IMR-90 (cell line): ENCODE measurements around the gene DVL2. TPM values are rescaled to one million over a fixed set of nuclear protein-coding genes. Genes with fewer than 3 reads are reported as not detected.

Source experiments
- ATAC-seq: fragments of 200-7000 bp; cut with Tn5 transposase; 2 replicates; pipeline ENCODE4 v1.9.1; 2020; ENCODE audit warnings: low read depth, mild to moderate bottlenecking, moderate library complexity
- BruUV-seq: library from RNA; stranded (reverse); fragments of 400-500 nt; replicated peaks from 2 replicates; lab custom pipeline; 2021; lab: Mats Ljungman, UMichigan
- CTCF ChIA-PET: fragments of 300-600 bp; formaldehyde crosslinking; extraction: SDS; loops from one replicate; lab custom pipeline; 2021; ENCODE audit warnings: antibody characterized with exemption; lab: Yijun Ruan, JAX
- POLR2A ChIA-PET: fragments of 300-600 bp; sonication (Branson Sonifier 250); formaldehyde crosslinking; loops from one replicate; lab custom pipeline; 2022; ENCODE audit warnings: antibody characterized with exemption; ENCODE audit not compliant: unreplicated experiment; lab: Charles Lee
- DNase-seq: peaks from one replicate; pipeline ENCODE4 v3.0.0; 2013
- H2AFZ ChIP-seq: replicated peaks from 2 replicates; pipeline ENCODE3; 2013; ENCODE audit warnings: low read length, mild to moderate bottlenecking; ENCODE audit not compliant: poor library complexity
- H2AK5ac ChIP-seq: 2 replicates; pipeline ENCODE4 v1.6.1; 2013; ENCODE audit warnings: low read depth, low read length, inconsistent platforms
- H2AK9ac ChIP-seq: replicated peaks from 2 replicates; pipeline ENCODE3; 2013; ENCODE audit warnings: mild to moderate bottlenecking, low read depth, low read length, moderate library complexity; ENCODE audit not compliant: poor library complexity
- H2BK120ac ChIP-seq: 2 replicates; pipeline ENCODE4 v1.6.1; 2013; ENCODE audit warnings: low read depth, low read length, inconsistent platforms
- H2BK15ac ChIP-seq: 3 replicates; pipeline ENCODE4 v1.6.1; 2013; ENCODE audit warnings: low read depth, low read length, inconsistent platforms
- H2BK20ac ChIP-seq: 2 replicates; pipeline ENCODE4 v1.6.1; 2013; ENCODE audit warnings: low read depth, mild to moderate bottlenecking, inconsistent platforms, low read length, moderate library complexity
- H2BK5ac ChIP-seq: 2 replicates; pipeline ENCODE4 v1.6.1; 2013; ENCODE audit warnings: mild to moderate bottlenecking, low read depth, low read length, inconsistent platforms; ENCODE audit not compliant: poor library complexity, severe bottlenecking
- H3K14ac ChIP-seq: replicated peaks from 2 replicates; pipeline ENCODE4 v1.6.1; 2013; ENCODE audit warnings: low read depth, low read length, inconsistent platforms
- H3K18ac ChIP-seq: 2 replicates; pipeline ENCODE4 v1.6.1; 2013; ENCODE audit warnings: low read depth, low read length, control low read depth
- H3K23ac ChIP-seq: 2 replicates; pipeline ENCODE4 v1.6.1; 2013; ENCODE audit warnings: low read depth, low read length, inconsistent platforms
- H3K27ac ChIP-seq: 2 replicates; pipeline ENCODE4 v1.5.1; 2013; ENCODE audit warnings: mild to moderate bottlenecking, control low read depth, low read length; ENCODE audit not compliant: insufficient read depth
- H3K27me3 ChIP-seq: 2 replicates; pipeline ENCODE4 v1.6.1; 2013; ENCODE audit warnings: low read length; ENCODE audit not compliant: control insufficient read depth, insufficient read depth
- H3K36me3 ChIP-seq: 2 replicates; pipeline ENCODE4 v1.6.1; 2013; ENCODE audit warnings: low read length, mixed read lengths; ENCODE audit not compliant: control insufficient read depth, insufficient read depth
- H3K4ac ChIP-seq: 2 replicates; pipeline ENCODE4 v1.6.1; 2013; ENCODE audit warnings: low read depth, low read length, inconsistent platforms
- H3K4me1 ChIP-seq: 2 replicates; pipeline ENCODE4 v1.6.1; 2013; ENCODE audit warnings: low read length, mixed read lengths; ENCODE audit not compliant: control insufficient read depth, insufficient read depth
- H3K4me2 ChIP-seq: 2 replicates; pipeline ENCODE4 v1.6.1; 2013; ENCODE audit warnings: low read depth, mild to moderate bottlenecking, control low read depth, low read length, moderate library complexity
- H3K4me3 ChIP-seq: 2 replicates; pipeline ENCODE4 v1.5.1; 2013; ENCODE audit warnings: low read depth, mild to moderate bottlenecking, control low read depth, low read length, moderate library complexity; ENCODE audit not compliant: insufficient read depth
- H3K56ac ChIP-seq: 2 replicates; pipeline ENCODE4 v1.6.1; 2013; ENCODE audit warnings: low read length, inconsistent platforms; ENCODE audit not compliant: insufficient read depth; ENCODE audit errors: extremely low read depth
- H3K79me1 ChIP-seq, 2 experiments: 2 replicates each; pipeline ENCODE4 v1.6.1; 2013; ENCODE audit warnings: low read length in 2 of 2, inconsistent platforms in 1 of 2, low read depth in 1 of 2
- H3K9ac ChIP-seq: 2 replicates; pipeline ENCODE4 v1.6.1; 2013; ENCODE audit warnings: low read depth, low read length, control low read depth
- H3K9me1 ChIP-seq: 2 replicates; pipeline ENCODE4 v1.6.1; 2013; ENCODE audit warnings: low read length, inconsistent platforms; ENCODE audit not compliant: insufficient read depth
- H3K9me3 ChIP-seq: 2 replicates; pipeline ENCODE4 v1.6.1; 2013; ENCODE audit warnings: low read length; ENCODE audit not compliant: control insufficient read depth, insufficient read depth
- H4K20me1 ChIP-seq: 2 replicates; pipeline ENCODE4 v1.6.1; 2013; ENCODE audit warnings: low read length, inconsistent platforms; ENCODE audit not compliant: insufficient read depth
- H4K5ac ChIP-seq: 2 replicates; pipeline ENCODE4 v1.6.1; 2013; ENCODE audit warnings: mild to moderate bottlenecking, low read depth, low read length, control low read depth
- H4K8ac ChIP-seq, 2 experiments: 2 replicates each; pipeline ENCODE4 v1.6.1; 2013; ENCODE audit warnings: low read depth in 2 of 2, low read length in 2 of 2, control low read depth in 1 of 2, inconsistent platforms in 1 of 2
- H4K91ac ChIP-seq: 2 replicates; pipeline ENCODE4 v1.6.1; 2013; ENCODE audit warnings: low read depth, low read length, inconsistent platforms; ENCODE audit not compliant: insufficient read depth
- BHLHE40 ChIP-seq: fragments of 150-350 bp; IDR thresholded peaks from 2 replicates; pipeline ENCODE4 v1.6.1; 2016; ENCODE audit warnings: mild to moderate bottlenecking, low read depth, low read length
- CHD1 ChIP-seq: IDR thresholded peaks from 2 replicates; pipeline ENCODE4 v1.6.1; 2012; ENCODE audit warnings: low read depth, low read length, improper control_type of control experiment
- FOS ChIP-seq: fragments of 150-350 bp; IDR thresholded peaks from 2 replicates; pipeline ENCODE4 v1.6.1; 2016; ENCODE audit warnings: low read depth, low read length
- MAFK ChIP-seq: IDR thresholded peaks from 2 replicates; pipeline ENCODE4 v1.6.1; 2012; ENCODE audit warnings: low read depth, low read length, improper control_type of control experiment
- MAZ ChIP-seq: IDR thresholded peaks from 2 replicates; pipeline ENCODE4 v1.6.1; 2012; ENCODE audit warnings: low read depth, mild to moderate bottlenecking, low read length, improper control_type of control experiment, moderate library complexity, borderline replicate concordance
- NFE2L2 ChIP-seq: fragments of 150-350 bp; IDR thresholded peaks from 2 replicates; pipeline ENCODE4 v1.6.1; 2016; ENCODE audit warnings: low read depth, mild to moderate bottlenecking, low read length
- POLR2A ChIP-seq: IDR thresholded peaks from 2 replicates; pipeline ENCODE4 v1.6.1; 2012; ENCODE audit warnings: mild to moderate bottlenecking, low read depth, low read length
- RAD21 ChIP-seq: IDR thresholded peaks from 2 replicates; pipeline ENCODE4 v1.6.1; 2012; ENCODE audit warnings: low read length, improper control_type of control experiment
- RFX5 ChIP-seq: IDR thresholded peaks from 2 replicates; pipeline ENCODE4 v1.8.0; 2012; ENCODE audit warnings: low read depth, mild to moderate bottlenecking, low read length, moderate library complexity
- WGBS, 2 experiments: methylation state at CpG; one replicate each; pipeline versions ENCODE4 v1.1.5 to v1.1.7; 2013; ENCODE audit warnings: missing lambda C conversion rate in 2 of 2; ENCODE audit not compliant: insufficient read length in 1 of 2; ENCODE audit errors: extremely low coverage in 2 of 2; 5-methylcytosine and 5-hydroxymethylcytosine counted together
- dilution Hi-C: fragments of 300-500 bp; cut with HindIII; formaldehyde crosslinking; loops from one replicate; pipeline ENCODE4 v1.14.3; 2018; ENCODE audit warnings: low sequenced_read_pairs; ENCODE audit not compliant: unreplicated experiment
- in situ Hi-C: fragments of 300-500 bp; cut with MboI; formaldehyde crosslinking; loops from 3 replicates; pipeline ENCODE4 v1.14.3; 2019; ENCODE audit warnings: low sequenced_read_pairs, inconsistent platforms, mixed read lengths
- intact Hi-C: fragments of 100-400 bp; cut with micrococcal nuclease; formaldehyde crosslinking; loops from 2 replicates; pipeline ENCODE4 v1.10.0; 2022
- polyA plus RNA-seq, 3 experiments: library from polyadenylated mRNA; depleted of rRNA; stranded (reverse); fragments of >200 nt; gene quantifications; 2 replicates each; pipeline ENCODE4 v1.2.3, GENCODE V29; 2012; ENCODE audit warnings: low replicate concordance in 1 of 3
- total RNA-seq: library from RNA; depleted of rRNA; stranded (reverse); fragments of >200 nt; gene quantifications from 2 replicates; pipeline ENCODE4 v1.2.3, GENCODE V29; 2012
- TF ChIP-seq, protein P1 (sequence below): fragments of 150-350 bp; IDR thresholded peaks from 2 replicates; pipeline ENCODE4 v1.6.1; 2017; ENCODE audit warnings: mild to moderate bottlenecking, antibody characterized with exemption, low read length, low read depth
- TF ChIP-seq, protein P2 (sequence below): conservative IDR thresholded peaks from 2 replicates; pipeline ENCODE4 v1.5.1; 2012; ENCODE audit warnings: mild to moderate bottlenecking, low read depth, low read length, improper control_type of control experiment
- TF ChIP-seq, protein P3 (sequence below): fragments of 150-350 bp; IDR thresholded peaks from 2 replicates; pipeline ENCODE4 v1.6.1; 2016; ENCODE audit warnings: low read depth, mild to moderate bottlenecking, low read length, moderate library complexity, borderline replicate concordance

Gene DVL2
- total and polyA plus RNA-seq, 2 of the 4 experiments (the other 2 are of a cell fraction), result 11.8 to 21.3 TPM

DNA sequence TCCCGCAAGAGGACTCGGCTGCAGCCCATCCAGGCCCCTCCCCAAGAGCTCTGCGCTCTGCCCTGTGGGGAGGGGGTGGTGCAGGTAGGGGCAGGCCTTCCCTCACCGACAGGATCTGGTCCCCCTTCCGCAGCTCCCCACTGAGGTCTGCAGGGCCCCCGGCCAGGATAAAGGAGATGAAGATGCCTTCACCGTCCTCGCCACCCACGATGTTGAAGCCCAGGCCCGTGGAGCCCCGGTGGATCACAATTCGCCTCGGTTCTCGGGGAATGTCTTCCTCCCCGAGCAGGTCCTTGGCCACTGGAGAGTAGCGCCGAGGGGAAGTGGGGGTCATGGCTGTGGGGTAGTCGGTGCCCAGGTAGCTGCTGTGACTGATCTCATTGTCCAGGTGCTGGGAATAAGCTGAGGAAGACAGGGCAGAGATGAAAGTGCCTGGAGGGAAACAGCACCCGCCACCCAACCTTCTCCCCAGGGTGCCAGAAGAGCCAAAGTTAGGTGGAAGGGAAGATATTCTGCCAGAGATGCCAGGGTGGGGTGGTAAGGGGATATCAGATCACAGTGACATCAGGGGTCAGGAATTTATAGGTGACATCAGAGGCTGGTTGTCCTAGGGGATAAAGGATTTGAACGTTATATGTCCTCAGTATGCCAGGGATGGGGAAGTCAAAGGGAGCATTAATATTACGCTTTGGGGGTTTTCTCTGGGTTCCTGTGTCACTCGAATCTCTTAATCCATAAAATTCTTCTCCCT is 37.5 kb downstream of the DVL2 start:
- no peak overlapping the region for H2BK120ac ChIP-seq
- H2AK5ac ChIP-seq, result no peak overlapping the region
- in situ Hi-C loops (no loop called here), dilution Hi-C loops (no loop called here), intact Hi-C loops (no loop called here)
- no peak overlapping the region for H3K23ac ChIP-seq
- no peak overlapping the region for H2BK20ac ChIP-seq
- TF ChIP-seq, protein P1, sequence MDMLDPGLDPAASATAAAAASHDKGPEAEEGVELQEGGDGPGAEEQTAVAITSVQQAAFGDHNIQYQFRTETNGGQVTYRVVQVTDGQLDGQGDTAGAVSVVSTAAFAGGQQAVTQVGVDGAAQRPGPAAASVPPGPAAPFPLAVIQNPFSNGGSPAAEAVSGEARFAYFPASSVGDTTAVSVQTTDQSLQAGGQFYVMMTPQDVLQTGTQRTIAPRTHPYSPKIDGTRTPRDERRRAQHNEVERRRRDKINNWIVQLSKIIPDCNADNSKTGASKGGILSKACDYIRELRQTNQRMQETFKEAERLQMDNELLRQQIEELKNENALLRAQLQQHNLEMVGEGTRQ, result no peak
- no peak for TF ChIP-seq RFX5
- TF ChIP-seq, protein P2, sequence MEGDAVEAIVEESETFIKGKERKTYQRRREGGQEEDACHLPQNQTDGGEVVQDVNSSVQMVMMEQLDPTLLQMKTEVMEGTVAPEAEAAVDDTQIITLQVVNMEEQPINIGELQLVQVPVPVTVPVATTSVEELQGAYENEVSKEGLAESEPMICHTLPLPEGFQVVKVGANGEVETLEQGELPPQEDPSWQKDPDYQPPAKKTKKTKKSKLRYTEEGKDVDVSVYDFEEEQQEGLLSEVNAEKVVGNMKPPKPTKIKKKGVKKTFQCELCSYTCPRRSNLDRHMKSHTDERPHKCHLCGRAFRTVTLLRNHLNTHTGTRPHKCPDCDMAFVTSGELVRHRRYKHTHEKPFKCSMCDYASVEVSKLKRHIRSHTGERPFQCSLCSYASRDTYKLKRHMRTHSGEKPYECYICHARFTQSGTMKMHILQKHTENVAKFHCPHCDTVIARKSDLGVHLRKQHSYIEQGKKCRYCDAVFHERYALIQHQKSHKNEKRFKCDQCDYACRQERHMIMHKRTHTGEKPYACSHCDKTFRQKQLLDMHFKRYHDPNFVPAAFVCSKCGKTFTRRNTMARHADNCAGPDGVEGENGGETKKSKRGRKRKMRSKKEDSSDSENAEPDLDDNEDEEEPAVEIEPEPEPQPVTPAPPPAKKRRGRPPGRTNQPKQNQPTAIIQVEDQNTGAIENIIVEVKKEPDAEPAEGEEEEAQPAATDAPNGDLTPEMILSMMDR, result no peak
- no peak for TF ChIP-seq RAD21
- no peak for TF ChIP-seq CHD1
- no peak for TF ChIP-seq MAFK
- TF ChIP-seq, protein P3, sequence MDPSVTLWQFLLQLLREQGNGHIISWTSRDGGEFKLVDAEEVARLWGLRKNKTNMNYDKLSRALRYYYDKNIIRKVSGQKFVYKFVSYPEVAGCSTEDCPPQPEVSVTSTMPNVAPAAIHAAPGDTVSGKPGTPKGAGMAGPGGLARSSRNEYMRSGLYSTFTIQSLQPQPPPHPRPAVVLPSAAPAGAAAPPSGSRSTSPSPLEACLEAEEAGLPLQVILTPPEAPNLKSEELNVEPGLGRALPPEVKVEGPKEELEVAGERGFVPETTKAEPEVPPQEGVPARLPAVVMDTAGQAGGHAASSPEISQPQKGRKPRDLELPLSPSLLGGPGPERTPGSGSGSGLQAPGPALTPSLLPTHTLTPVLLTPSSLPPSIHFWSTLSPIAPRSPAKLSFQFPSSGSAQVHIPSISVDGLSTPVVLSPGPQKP, result no peak
- no peak for TF ChIP-seq MAZ
- no peak for TF ChIP-seq BHLHE40
- no peak for TF ChIP-seq NFE2L2
- no peak for TF ChIP-seq FOS
- TF ChIP-seq POLR2A, result no peak
- peak overlapping the region; percentile 37 for H2AK9ac ChIP-seq
- 90% methylated on average over 2 of the region's 22 CpGs; no CpG with 5 or more reads in 1 of the 2 experiments for WGBS, 2 experiments
- H3K27me3 ChIP-seq, result no peaks in the 10 kb centered on the region
- H3K56ac ChIP-seq, result no peak overlapping the region
- no peak overlapping the region for H4K8ac ChIP-seq
- H3K4me2 ChIP-seq, result no peak overlapping the region
- no peak overlapping the region for H3K4me3 ChIP-seq
- no peak overlapping the region for H4K5ac ChIP-seq
- no peaks in the 10 kb centered on the region for H3K9me1 ChIP-seq
- H3K27ac ChIP-seq, result no peak overlapping the region
- peaks cover 3% of the 10 kb centered on the region; the same call in 1 of the 2 replicates for H4K20me1 ChIP-seq
- H4K91ac ChIP-seq, result no peak overlapping the region
- H2BK5ac ChIP-seq, result no peak overlapping the region
- no peak overlapping the region for H2BK15ac ChIP-seq
- POLR2A ChIA-PET, result no interaction called here
- no peaks in the 10 kb centered on the region for H3K4me1 ChIP-seq
- no peak overlapping the region for H3K9ac ChIP-seq
- H2AFZ ChIP-seq, result no peak overlapping the region
- no peaks in the 10 kb centered on the region; a peak in 1 of 4 replicates for H3K79me1 ChIP-seq
- H3K9me3 ChIP-seq, result no peaks in the 10 kb centered on the region
- no TSS peak for BruUV-seq
- ATAC-seq (no peak), DNase-seq (no peak)
- no peak overlapping the region for H3K18ac ChIP-seq
- no peak overlapping the region for H3K4ac ChIP-seq
- CTCF ChIA-PET, result no interaction called here
- no peak overlapping the region for H3K14ac ChIP-seq
- H3K36me3 ChIP-seq, result peaks cover 45% of the 10 kb centered on the region
